ENCODE measurements around the gene SP4.

SP4 gene

GRCh38 chr7:21448974-21449373 is 21.1 kb downstream of the SP4 start:
- DNase-seq = peak in 1 of 2 donors; percentile 11

GRCh38 chr7:21450076-21450475 is 22.2 kb downstream of the SP4 start:
- no peak for DNase-seq

GRCh38 chr7:21450941-21451340 is 23.1 kb downstream of the SP4 start:
- DNase-seq = no peak

- DNase-seq = no peak
These were observed 26.3 kb downstream of the SP4 start for GRCh38 chr7:21454182-21454581.

GRCh38 chr7:21454906-21455305 is 27.0 kb downstream of the SP4 start:
- DNase-seq = no peak

GRCh38 chr7:21461282-21461681 is 33.4 kb downstream of the SP4 start:
- DNase-seq = no peak

- DNase-seq = no peak
These were observed 34.2 kb downstream of the SP4 start for GRCh38 chr7:21462081-21462480.

- DNase-seq = no peak
These were observed 35.6 kb downstream of the SP4 start for GRCh38 chr7:21463524-21463923.

GRCh38 chr7:21468969-21469368 is 41.1 kb downstream of the SP4 start:
- DNase-seq = no peak

- DNase-seq = no peak
These were observed 42.0 kb downstream of the SP4 start for GRCh38 chr7:21469894-21470293.

- DNase-seq = no peak
These were observed 44.1 kb downstream of the SP4 start for GRCh38 chr7:21472029-21472428.

- DNase-seq = no peak
These were observed 48.5 kb downstream of the SP4 start for GRCh38 chr7:21476429-21476828.

- no peak for DNase-seq
These were observed 53.0 kb downstream of the SP4 start for GRCh38 chr7:21480693-21481403.

- no peak for DNase-seq
These were observed 58.6 kb downstream of the SP4 start for GRCh38 chr7:21486511-21486910.

- no peak for DNase-seq
These were observed 67.8 kb downstream of the SP4 start for GRCh38 chr7:21495731-21496130.

GRCh38 chr7:21497072-21497471 is 69.2 kb downstream of the SP4 start:
- no peak for DNase-seq

- no peak for DNase-seq
These were observed 72.4 kb downstream of the SP4 start for GRCh38 chr7:21500117-21500832.

GRCh38 chr7:21504021-21504420 is 76.1 kb downstream of the SP4 start:
- DNase-seq = no peak

- peak; percentile 23 to 39 for DNase-seq
These were observed 79.9 kb downstream of the SP4 start for GRCh38 chr7:21507627-21508343.

- no peak for DNase-seq
These were observed 80.7 kb downstream of the SP4 start for GRCh38 chr7:21508538-21508937.

GRCh38 chr7:21514062-21514461 is 86.2 kb downstream of the SP4 start:
- no peak for DNase-seq

GRCh38 chr7:21524680-21525079 is 96.8 kb downstream of the SP4 start:
- DNase-seq = no peak

- DNase-seq = peak in 1 of 2 donors; percentile 28
These were observed 98.1 kb downstream of the SP4 start for GRCh38 chr7:21526007-21526406.

- no peak for DNase-seq
These were observed 98.6 kb downstream of the SP4 start for GRCh38 chr7:21526448-21526847.

All from CD4-positive, alpha-beta T cell treated with Interleukin-4 for 1 hour (primary cell).